ENCODE measurements around the gene ABTB2. TPM values are rescaled to one million over a fixed set of nuclear protein-coding genes. Genes with fewer than 3 reads are reported as not detected.

ABTB2 gene
- total RNA-seq, 4 donors from 2014 or later = 3.4 to 6.2 (median 4.2) TPM

GRCh38 chr11:34232807-34233206 is 125.0 kb downstream of the ABTB2 start:
- DNase-seq (ENCODE audit: low spot score) (no peak), ATAC-seq (ENCODE audit: low FRiP score) (no peak)
- no peak for TF ChIP-seq CTCF (IDR thresholded peaks at IDR 0.05)

- no peak for TF ChIP-seq CTCF (IDR thresholded peaks at IDR 0.05)
- ATAC-seq (ENCODE audit: low FRiP score) (no peak), DNase-seq (ENCODE audit: low spot score) (no peak)
Observed at GRCh38 chr11:34226210-34226609, 131.6 kb downstream of the ABTB2 start.

GRCh38 chr11:34225091-34225490 is 132.7 kb downstream of the ABTB2 start:
- TF ChIP-seq CTCF (IDR thresholded peaks at IDR 0.05) = no peak
- ATAC-seq (ENCODE audit: low FRiP score) (no peak), DNase-seq (ENCODE audit: low spot score) (no peak)

- TF ChIP-seq CTCF (IDR thresholded peaks at IDR 0.05) = no peak
- no peak for ATAC-seq (ENCODE audit: low FRiP score)
- DNase-seq (ENCODE audit: low spot score) = no peak
Observed at GRCh38 chr11:34224434-34224966, 133.3 kb downstream of the ABTB2 start.

- DNase-seq (ENCODE audit: low spot score) = no peak
- TF ChIP-seq CTCF (IDR thresholded peaks at IDR 0.05) = no peak
Observed at GRCh38 chr11:34223907-34224306, 133.9 kb downstream of the ABTB2 start.

GRCh38 chr11:34223021-34223813 is 134.6 kb downstream of the ABTB2 start:
- ATAC-seq (ENCODE audit: low FRiP score) = no peak
- DNase-seq (ENCODE audit: low spot score) = no peak
- TF ChIP-seq CTCF (IDR thresholded peaks at IDR 0.05) = no peak

More at GRCh38 chr11:34223907-34224306, 133.9 kb downstream of the ABTB2 start:
- ATAC-seq (ENCODE audit: low FRiP score) = no peak

GRCh38 chr11:34222030-34222429 is 135.8 kb downstream of the ABTB2 start:
- no peak for TF ChIP-seq CTCF (IDR thresholded peaks at IDR 0.05)
- ATAC-seq (ENCODE audit: low FRiP score) (no peak), DNase-seq (ENCODE audit: low spot score) (no peak)
